Transverse colon (tissue), 3 donors: ENCODE data around the gene HIBCH.

Experiments used
- POLR2A ChIP-seq: fragments of 450-650 bp; IDR thresholded peaks from one replicate; pipeline ENCODE4 v1.6.1; 2016; ENCODE audit warnings: antibody characterized with exemption, mild to moderate bottlenecking, moderate library complexity
- TF ChIP-seq, protein P1 (sequence below), 5 experiments: fragments of 200-600 bp in 3 of 5; fragments of 450-650 bp in 2 of 5; sonication (generic) in 3 of 5; IDR thresholded peaks; 1 replicate in 2 of 5; 2 replicates in 3 of 5; pipeline ENCODE4 v1.5.1; 2016 to 2017; ENCODE audit warnings: antibody characterized with exemption in 5 of 5, inconsistent platforms in 3 of 5, mild to moderate bottlenecking in 2 of 5, moderate library complexity in 1 of 5

DNA sequence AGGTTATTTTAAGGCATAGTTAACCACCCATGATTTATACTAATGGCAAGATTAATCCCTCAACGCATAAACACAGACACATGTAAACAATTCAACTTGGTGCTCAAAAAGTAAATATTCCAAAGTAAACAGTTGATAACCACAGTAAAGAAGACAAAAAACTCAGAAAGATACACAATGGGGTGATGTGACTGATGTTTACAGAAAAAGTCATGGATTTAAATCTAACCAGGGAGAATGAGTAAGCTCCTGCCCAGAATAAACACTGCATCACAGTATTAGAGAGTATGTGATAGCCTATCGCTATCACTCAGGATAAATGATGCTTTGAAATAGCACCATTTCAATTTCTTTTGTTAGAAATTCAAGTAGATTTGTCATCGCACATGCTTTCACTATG, 49.3 kb downstream of the HIBCH start:
- no peak for TF ChIP-seq POLR2A
- TF ChIP-seq, protein P1, sequence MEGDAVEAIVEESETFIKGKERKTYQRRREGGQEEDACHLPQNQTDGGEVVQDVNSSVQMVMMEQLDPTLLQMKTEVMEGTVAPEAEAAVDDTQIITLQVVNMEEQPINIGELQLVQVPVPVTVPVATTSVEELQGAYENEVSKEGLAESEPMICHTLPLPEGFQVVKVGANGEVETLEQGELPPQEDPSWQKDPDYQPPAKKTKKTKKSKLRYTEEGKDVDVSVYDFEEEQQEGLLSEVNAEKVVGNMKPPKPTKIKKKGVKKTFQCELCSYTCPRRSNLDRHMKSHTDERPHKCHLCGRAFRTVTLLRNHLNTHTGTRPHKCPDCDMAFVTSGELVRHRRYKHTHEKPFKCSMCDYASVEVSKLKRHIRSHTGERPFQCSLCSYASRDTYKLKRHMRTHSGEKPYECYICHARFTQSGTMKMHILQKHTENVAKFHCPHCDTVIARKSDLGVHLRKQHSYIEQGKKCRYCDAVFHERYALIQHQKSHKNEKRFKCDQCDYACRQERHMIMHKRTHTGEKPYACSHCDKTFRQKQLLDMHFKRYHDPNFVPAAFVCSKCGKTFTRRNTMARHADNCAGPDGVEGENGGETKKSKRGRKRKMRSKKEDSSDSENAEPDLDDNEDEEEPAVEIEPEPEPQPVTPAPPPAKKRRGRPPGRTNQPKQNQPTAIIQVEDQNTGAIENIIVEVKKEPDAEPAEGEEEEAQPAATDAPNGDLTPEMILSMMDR (IDR thresholded peaks at IDR 0.05), result no peak
